ENCODE measurements around the gene MAF. TPM values are rescaled to one million over a fixed set of nuclear protein-coding genes. Genes with fewer than 3 reads are reported as not detected.

The MAF gene
- total and polyA plus RNA-seq, 9 of the 15 experiments (the other 6 are each of a cell fraction or from before 2014, with no cell fraction given): 0.01 to 0.18 TPM; not detected in 7

DNA sequence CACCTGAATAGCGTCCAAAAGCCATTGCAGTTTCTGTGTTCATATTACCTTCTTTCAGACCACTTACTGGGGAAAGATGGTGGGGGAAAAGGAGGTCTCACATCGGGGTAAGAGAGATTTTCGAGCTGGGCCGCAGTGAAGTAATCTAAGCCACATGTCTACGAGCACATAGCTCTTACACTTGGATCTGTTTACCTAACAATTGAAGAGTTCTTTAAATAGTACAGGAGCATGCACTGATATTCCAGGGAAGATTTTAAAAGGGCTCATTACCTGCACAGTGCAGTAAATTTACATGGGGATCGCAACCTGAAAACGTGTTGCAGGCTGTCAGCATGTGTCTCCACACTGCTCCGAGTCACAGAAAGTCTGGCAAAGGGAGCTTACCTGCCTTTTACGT is 12.6 kb downstream of the MAF start:
- CTCF ChIA-PET (ENCODE audit: low intra/inter-chr PET ratio): no interaction called here
- Histone ChIP-seq H3K27me3 (ENCODE audit: control insufficient read depth in 2 of 2, insufficient read depth in 2 of 2, low read length in 2 of 2) (peaks cover 35 to 47% of the 10 kb centered on the region in 2 experiments), H3K79me2 (ENCODE audit: control insufficient read depth, insufficient read depth, low read length) (no peaks in the 10 kb centered on the region), H3K4me2 (ENCODE audit: insufficient read depth, low read length) (no peak overlapping the region), H3K9ac (ENCODE audit: insufficient read depth in 1 of 2, low read depth in 2 of 2, low read length in 2 of 2) (no peak overlapping the region), H3K4me3 (no peak overlapping the region), H3K4me1 (replicated peaks in 1 of 2; ENCODE audit: control insufficient read depth in 2 of 2, insufficient read depth in 2 of 2, low read length in 2 of 2) (peaks cover 0 to 6% of the 10 kb centered on the region in 2 experiments; a peak in 1 of 5 replicates), H2AFZ (ENCODE audit: low read depth, low read length) (no peak overlapping the region), H3K27ac (ENCODE audit: extremely low read depth, low read depth, low read length) (no peak overlapping the region), H3K9me3 (replicated peaks; ENCODE audit: control insufficient read depth, insufficient read depth, low read depth, low read length) (no peaks in the 10 kb centered on the region), H3K9me1 (ENCODE audit: control insufficient read depth, insufficient read depth, low read length) (no peaks in the 10 kb centered on the region), H3K36me3 (ENCODE audit: control insufficient read depth, insufficient read depth, low read length) (no peaks in the 10 kb centered on the region), H4K20me1 (replicated peaks; ENCODE audit: control insufficient read depth, insufficient read depth, low read length) (no peaks in the 10 kb centered on the region)
- TF ChIP-seq HMG20B (CRISPR knock-in tag; IDR thresholded peaks at IDR 0.05): no peak
- no peak for TF ChIP-seq CBX3 (IDR thresholded peaks at IDR 0.05; ENCODE audit: borderline replicate concordance in 1 of 2, low read length in 2 of 2)
- no peak for TF ChIP-seq RUNX1 (IDR thresholded peaks at IDR 0.05; ENCODE audit: low read depth)
- TF ChIP-seq MCM5 (IDR thresholded peaks at IDR 0.05; ENCODE audit: low read depth): no peak
- no peak for TF ChIP-seq HDAC2 (IDR thresholded peaks at IDR 0.05)
- no peak for TF ChIP-seq POLR2A (conservative IDR thresholded peaks at IDR 0.05)
- no peak for TF ChIP-seq ETV1 (tag; conservative IDR thresholded peaks at IDR 0.05; ENCODE audit: low read depth)
- TF ChIP-seq, protein P1, sequence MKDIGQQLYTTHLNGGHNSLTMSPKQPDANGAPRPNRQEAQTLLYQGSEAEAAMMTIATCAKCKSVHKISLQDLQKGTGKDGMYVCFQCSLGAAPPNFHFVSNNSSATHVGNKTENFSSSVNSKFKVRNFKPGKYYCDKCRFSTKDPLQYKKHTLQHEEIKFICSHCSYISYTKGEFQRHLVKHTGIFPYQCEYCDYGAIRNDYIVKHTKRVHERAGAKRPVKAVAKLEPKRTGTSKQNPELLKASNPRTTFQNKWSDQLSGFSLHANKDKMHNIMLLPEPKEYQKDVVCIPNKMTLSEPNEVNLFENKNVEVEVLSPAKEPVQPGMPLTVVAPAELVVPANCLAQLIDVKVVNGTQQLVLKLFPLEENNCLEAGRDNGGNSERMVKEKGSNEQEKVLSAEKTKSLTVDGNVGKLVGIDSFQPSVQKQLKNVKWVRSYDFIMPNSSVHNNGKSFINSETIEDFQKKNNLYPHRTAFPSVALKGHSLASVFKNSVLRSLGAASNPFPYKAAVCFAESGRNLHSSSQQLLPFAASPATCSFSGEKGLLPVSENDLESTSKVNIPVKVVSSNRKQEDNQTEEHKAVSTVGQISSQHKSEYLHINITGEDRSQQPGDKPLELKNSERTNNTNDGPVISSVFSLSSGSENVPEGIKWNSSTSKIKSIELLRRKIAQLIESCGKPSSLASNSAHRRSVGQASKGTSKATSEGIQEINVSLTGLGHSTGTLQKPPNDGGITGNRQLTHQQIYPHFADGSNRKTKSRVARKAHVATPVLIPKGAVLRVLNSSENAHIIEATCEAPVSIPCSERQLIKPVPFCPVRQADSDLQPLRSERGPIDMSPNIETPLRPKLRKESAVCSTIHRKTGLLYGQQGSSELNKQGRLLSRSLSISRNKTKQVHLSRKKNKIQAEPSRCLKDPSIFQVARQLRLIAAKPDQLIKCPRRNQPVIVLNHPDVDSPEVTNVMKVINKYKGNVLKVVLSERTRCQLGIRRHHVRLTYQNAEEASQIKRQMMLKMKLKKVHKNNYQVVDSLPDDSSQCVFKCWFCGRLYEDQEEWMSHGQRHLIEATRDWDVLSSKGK (CRISPR knock-in tag; IDR thresholded peaks at IDR 0.05): no peak
- TF ChIP-seq SAP30 (IDR thresholded peaks at IDR 0.05; ENCODE audit: borderline replicate concordance, insufficient read depth, low read depth, low read length, poor library complexity, severe bottlenecking): no peak
- no peak for ATAC-seq
- BruUV-seq (replicated peaks): no TSS peak
- intact Hi-C loops (cut with micrococcal nuclease): no loop called here
- POLR2A ChIA-PET: interaction anchor here (0.6 to 1.2 kb wide), 3 partner anchors 9 to 16 kb away, joined by 3 read pairs; no protein-coding TSS in a partner anchor
- no peak for FAIRE-seq
- in situ Hi-C loops (cut with MboI): no loop called here
- DNase-seq (ENCODE audit: extremely low read depth in 1 of 4, low spot score in 3 of 4): no peak
- 2% methylated on average over 9 of the region's 9 CpGs for WGBS (ENCODE audit: insufficient coverage, low coverage, missing lambda C conversion rate)
